ENCODE data around the gene WASF1.

- TF ChIP-seq POLR2AphosphoS5 (IDR thresholded peaks at IDR 0.05; ENCODE audit: borderline replicate concordance, low read depth, low read length) (no peak), EZH2 (IDR thresholded peaks at IDR 0.05) (no peak)
Observed at GRCh38 chr6:110195639-110196038, 16.2 kb upstream of the WASF1 start.
